AG04450 (cell line): Measurements from ENCODE around the gene NR0B1. TPM values are rescaled to one million over a fixed set of nuclear protein-coding genes. Genes with fewer than 3 reads are reported as not detected.

Experiments used
- CTCF ChIA-PET: fragments of 300-600, 350-600 bp; formaldehyde crosslinking; extraction: SDS; loops from one replicate; lab custom pipeline; 2022; ENCODE audit warnings: antibody characterized with exemption, inconsistent platforms; lab: Charles Lee
- POLR2A ChIA-PET: fragments of 350-600 bp; formaldehyde crosslinking; extraction: SDS; loops from one replicate; lab custom pipeline; 2021; ENCODE audit warnings: antibody characterized with exemption, inconsistent platforms; lab: Yijun Ruan, JAX
- DNase-seq: peaks from one replicate; pipeline ENCODE4 v3.0.0-alpha.2; 2011; ENCODE audit warnings: low read depth, low spot score
- H3K27ac ChIP-seq: one replicate; pipeline ENCODE4 v1.5.1; 2012; ENCODE audit warnings: low read depth, low read length, control low read depth
- H3K27me3 ChIP-seq: one replicate; pipeline ENCODE4 v1.6.0; 2012; ENCODE audit warnings: low read length; ENCODE audit not compliant: control insufficient read depth, insufficient read depth
- H3K4me3 ChIP-seq: 2 replicates; pipeline ENCODE4 v1.5.1; 2011; ENCODE audit warnings: mild to moderate bottlenecking, low read depth, low read length, control low read depth
- H3K9me3 ChIP-seq: 2 replicates; pipeline ENCODE4 v1.5.1; 2012; ENCODE audit warnings: low read length; ENCODE audit not compliant: control insufficient read depth, insufficient read depth
- polyA plus RNA-seq: library from polyadenylated mRNA; depleted of rRNA; stranded (reverse); fragments of >200 nt; gene quantifications from 2 replicates; pipeline ENCODE4 v1.2.3, GENCODE V29; 2011
- TF ChIP-seq, protein P1 (sequence below): IDR thresholded peaks from 2 replicates; pipeline ENCODE4 v1.5.1; 2011; ENCODE audit warnings: low read depth, low read length, control low read depth, inconsistent platforms

Gene NR0B1
- polyA plus RNA-seq, 1 experiment = 0.12 TPM

DNA sequence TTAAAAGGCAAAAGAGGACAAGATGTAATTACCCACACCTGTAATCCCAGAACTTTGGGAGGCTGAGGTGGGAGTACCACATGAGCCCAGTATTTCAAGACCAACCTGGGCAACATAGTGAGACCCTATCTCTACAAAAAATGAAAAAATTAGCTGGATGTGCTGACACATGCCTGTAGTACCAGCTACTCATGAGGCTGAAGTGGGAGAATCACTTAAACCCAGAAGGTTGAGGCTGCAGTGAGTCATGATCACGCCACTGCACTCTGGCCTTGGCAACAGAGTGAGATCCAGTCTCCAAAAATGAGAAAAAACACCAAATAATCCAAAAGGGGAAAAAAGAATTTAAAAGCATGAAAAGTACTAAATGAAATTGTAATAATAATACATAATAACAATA lies 30.8 kb downstream of the NR0B1 start:
- Histone ChIP-seq H3K4me3 (no peak overlapping the region), H3K27ac (no peak overlapping the region), H3K9me3 (no peaks in the 10 kb centered on the region), H3K27me3 (no peaks in the 10 kb centered on the region)
- CTCF ChIA-PET = no interaction called here
- no peak for DNase-seq
- POLR2A ChIA-PET = no interaction called here
- TF ChIP-seq, protein P1, sequence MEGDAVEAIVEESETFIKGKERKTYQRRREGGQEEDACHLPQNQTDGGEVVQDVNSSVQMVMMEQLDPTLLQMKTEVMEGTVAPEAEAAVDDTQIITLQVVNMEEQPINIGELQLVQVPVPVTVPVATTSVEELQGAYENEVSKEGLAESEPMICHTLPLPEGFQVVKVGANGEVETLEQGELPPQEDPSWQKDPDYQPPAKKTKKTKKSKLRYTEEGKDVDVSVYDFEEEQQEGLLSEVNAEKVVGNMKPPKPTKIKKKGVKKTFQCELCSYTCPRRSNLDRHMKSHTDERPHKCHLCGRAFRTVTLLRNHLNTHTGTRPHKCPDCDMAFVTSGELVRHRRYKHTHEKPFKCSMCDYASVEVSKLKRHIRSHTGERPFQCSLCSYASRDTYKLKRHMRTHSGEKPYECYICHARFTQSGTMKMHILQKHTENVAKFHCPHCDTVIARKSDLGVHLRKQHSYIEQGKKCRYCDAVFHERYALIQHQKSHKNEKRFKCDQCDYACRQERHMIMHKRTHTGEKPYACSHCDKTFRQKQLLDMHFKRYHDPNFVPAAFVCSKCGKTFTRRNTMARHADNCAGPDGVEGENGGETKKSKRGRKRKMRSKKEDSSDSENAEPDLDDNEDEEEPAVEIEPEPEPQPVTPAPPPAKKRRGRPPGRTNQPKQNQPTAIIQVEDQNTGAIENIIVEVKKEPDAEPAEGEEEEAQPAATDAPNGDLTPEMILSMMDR = no peak

- Histone ChIP-seq H3K27me3 (no peaks in the 10 kb centered on the region), H3K9me3 (no peaks in the 10 kb centered on the region), H3K27ac (no peak overlapping the region), H3K4me3 (no peak overlapping the region)
- ChIA-PET POLR2A (no interaction called here), CTCF (interaction anchor here (1.3 kb wide), 1 partner anchor 11 kb away, joined by 4 read pairs; no protein-coding TSS in a partner anchor)
- DNase-seq = no peak
- TF ChIP-seq, protein P1 = peak; percentile 30; the same call in 1 of the 2 replicates
Observed at GRCh38 chrX:30275498-30275897, 33.7 kb downstream of the NR0B1 start.

GRCh38 chrX:30270639-30271038 lies 38.6 kb downstream of the NR0B1 start:
- ChIA-PET POLR2A (no interaction called here), CTCF (no interaction called here)
- no peak overlapping the region for H3K27ac ChIP-seq
- no peak for DNase-seq
- H3K27me3 ChIP-seq = no peaks in the 10 kb centered on the region
- TF ChIP-seq, protein P1 = no peak
- H3K9me3 ChIP-seq = no peaks in the 10 kb centered on the region
- H3K4me3 ChIP-seq = no peak overlapping the region

DNA sequence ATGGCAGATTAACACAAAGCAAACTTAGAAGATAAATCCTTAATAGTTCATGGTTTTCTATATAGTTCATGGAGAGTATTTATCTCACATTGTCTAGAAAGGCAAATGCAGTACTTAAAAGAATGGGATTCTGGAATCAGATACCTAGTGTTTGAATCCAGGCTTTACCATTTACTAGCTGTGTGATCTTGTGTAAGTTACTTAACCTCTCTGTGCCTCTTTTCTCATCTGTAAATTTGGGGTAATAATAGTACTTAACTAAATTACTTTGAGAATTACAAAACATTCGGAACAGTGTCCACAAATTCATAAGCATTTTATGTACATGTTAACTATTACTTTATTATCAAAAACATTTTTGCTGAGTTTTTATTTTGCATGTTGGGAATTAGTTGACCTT lies 46.4 kb downstream of the NR0B1 start:
- no peak for DNase-seq
- Histone ChIP-seq H3K27me3 (no peaks in the 10 kb centered on the region), H3K27ac (no peak overlapping the region), H3K4me3 (no peak overlapping the region), H3K9me3 (no peaks in the 10 kb centered on the region)
- TF ChIP-seq, protein P1 = no peak
- ChIA-PET POLR2A (no interaction called here), CTCF (no interaction called here)

DNA sequence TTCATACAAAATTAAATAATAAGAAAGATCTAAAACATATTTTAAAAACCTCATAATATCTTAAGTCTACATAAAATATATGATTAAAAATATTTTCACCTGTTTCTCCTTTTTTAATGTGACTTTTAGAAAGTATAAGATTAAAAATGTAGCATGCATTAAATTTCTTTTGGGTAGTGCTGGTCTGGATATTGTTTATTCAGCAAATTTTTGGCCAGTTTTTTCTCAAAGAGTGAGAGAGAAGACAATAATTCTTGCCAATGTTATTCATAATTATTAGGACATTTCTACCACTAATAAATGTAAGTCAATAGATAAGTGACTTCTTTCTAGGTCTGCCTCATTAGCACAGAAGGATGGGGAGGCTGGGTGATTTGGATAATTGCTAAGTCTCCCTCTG lies 48.2 kb downstream of the NR0B1 start:
- no peaks in the 10 kb centered on the region for H3K27me3 ChIP-seq
- TF ChIP-seq, protein P1 = no peak
- DNase-seq = no peak
- H3K27ac ChIP-seq = no peak overlapping the region
- ChIA-PET POLR2A (no interaction called here), CTCF (no interaction called here)
- no peak overlapping the region for H3K4me3 ChIP-seq
- H3K9me3 ChIP-seq = no peaks in the 10 kb centered on the region
